ENCODE data around the gene RIC8A. TPM values are rescaled to one million over a fixed set of nuclear protein-coding genes. Genes with fewer than 3 reads are reported as not detected.

Gene RIC8A
- total and polyA plus RNA-seq, 2 of the 13 experiments (the other 11 are each of a cell fraction or from before 2014, with no cell fraction given), result 62.1 to 63.8 TPM

DNA sequence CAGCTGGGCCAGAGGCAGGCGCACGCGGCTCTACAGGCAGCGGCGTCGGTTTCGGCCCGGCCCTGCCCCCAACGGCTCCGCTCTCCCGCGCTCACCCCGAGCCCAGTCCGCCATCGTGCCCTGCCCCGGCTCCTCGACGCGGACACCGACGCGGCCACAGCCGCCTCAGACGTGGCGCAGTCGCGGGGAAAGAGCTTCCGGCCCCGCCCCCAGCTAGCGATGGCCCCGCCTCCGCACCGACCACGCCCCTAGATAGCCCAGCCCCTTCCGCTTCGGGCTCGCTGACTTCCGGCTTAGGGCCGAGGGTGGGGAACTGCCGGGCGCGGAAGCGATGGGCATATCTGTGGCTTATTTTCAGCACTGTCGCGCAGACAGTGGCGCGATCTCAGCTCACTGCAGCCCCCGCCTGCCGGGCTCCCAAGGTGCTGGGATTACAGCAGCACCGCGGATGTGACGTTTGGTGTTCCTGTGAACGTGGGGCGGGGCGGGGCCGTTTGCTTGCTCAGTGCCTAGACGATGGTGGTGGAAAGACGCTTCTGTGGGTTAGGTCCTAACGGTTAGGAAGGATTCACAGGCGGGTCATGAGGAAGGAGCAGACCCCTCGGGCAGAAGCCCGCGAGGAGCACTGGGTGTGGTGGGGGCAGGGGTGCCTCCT lies at the start of gene RIC8A, which contains the start of gene BET1L (continued):
- TF ChIP-seq SRSF1 (optimal IDR thresholded peaks at IDR 0.05; ENCODE audit: low read depth, low read length) (peak; percentile 63), ZNF605 (CRISPR knock-in tag; IDR thresholded peaks at IDR 0.05) (peak; percentile 74; the same call in 1 of the 2 replicates), ZKSCAN8 (CRISPR knock-in tag; IDR thresholded peaks at IDR 0.05; ENCODE audit: borderline replicate concordance) (peak; percentile 30; the same call in 1 of the 2 replicates), HOXD1 (CRISPR knock-in tag; IDR thresholded peaks at IDR 0.05) (peak; percentile 49; the same call in 1 of the 2 replicates), NFE2 (CRISPR knock-in tag; IDR thresholded peaks at IDR 0.05) (no peak), NFKB2 (CRISPR knock-in tag; IDR thresholded peaks at IDR 0.05; ENCODE audit: borderline replicate concordance) (peak; percentile 69; the same call in 1 of the 2 replicates), ATF7-NPFF (CRISPR knock-in tag; IDR thresholded peaks at IDR 0.05; ENCODE audit: low read depth) (peak; percentile 92), HES4 (CRISPR knock-in tag; IDR thresholded peaks at IDR 0.05; ENCODE audit: borderline replicate concordance) (peak; percentile 74; the same call in 1 of the 2 replicates)
- TF ChIP-seq, protein P1, sequence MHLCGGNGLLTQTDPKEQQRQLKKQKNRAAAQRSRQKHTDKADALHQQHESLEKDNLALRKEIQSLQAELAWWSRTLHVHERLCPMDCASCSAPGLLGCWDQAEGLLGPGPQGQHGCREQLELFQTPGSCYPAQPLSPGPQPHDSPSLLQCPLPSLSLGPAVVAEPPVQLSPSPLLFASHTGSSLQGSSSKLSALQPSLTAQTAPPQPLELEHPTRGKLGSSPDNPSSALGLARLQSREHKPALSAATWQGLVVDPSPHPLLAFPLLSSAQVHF (CRISPR knock-in tag; IDR thresholded peaks at IDR 0.05), result no peak
- TF ChIP-seq, protein P2, sequence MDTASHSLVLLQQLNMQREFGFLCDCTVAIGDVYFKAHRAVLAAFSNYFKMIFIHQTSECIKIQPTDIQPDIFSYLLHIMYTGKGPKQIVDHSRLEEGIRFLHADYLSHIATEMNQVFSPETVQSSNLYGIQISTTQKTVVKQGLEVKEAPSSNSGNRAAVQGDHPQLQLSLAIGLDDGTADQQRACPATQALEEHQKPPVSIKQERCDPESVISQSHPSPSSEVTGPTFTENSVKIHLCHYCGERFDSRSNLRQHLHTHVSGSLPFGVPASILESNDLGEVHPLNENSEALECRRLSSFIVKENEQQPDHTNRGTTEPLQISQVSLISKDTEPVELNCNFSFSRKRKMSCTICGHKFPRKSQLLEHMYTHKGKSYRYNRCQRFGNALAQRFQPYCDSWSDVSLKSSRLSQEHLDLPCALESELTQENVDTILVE (CRISPR knock-in tag; IDR thresholded peaks at IDR 0.05), result peak; percentile 93
- TF ChIP-seq, protein P3, sequence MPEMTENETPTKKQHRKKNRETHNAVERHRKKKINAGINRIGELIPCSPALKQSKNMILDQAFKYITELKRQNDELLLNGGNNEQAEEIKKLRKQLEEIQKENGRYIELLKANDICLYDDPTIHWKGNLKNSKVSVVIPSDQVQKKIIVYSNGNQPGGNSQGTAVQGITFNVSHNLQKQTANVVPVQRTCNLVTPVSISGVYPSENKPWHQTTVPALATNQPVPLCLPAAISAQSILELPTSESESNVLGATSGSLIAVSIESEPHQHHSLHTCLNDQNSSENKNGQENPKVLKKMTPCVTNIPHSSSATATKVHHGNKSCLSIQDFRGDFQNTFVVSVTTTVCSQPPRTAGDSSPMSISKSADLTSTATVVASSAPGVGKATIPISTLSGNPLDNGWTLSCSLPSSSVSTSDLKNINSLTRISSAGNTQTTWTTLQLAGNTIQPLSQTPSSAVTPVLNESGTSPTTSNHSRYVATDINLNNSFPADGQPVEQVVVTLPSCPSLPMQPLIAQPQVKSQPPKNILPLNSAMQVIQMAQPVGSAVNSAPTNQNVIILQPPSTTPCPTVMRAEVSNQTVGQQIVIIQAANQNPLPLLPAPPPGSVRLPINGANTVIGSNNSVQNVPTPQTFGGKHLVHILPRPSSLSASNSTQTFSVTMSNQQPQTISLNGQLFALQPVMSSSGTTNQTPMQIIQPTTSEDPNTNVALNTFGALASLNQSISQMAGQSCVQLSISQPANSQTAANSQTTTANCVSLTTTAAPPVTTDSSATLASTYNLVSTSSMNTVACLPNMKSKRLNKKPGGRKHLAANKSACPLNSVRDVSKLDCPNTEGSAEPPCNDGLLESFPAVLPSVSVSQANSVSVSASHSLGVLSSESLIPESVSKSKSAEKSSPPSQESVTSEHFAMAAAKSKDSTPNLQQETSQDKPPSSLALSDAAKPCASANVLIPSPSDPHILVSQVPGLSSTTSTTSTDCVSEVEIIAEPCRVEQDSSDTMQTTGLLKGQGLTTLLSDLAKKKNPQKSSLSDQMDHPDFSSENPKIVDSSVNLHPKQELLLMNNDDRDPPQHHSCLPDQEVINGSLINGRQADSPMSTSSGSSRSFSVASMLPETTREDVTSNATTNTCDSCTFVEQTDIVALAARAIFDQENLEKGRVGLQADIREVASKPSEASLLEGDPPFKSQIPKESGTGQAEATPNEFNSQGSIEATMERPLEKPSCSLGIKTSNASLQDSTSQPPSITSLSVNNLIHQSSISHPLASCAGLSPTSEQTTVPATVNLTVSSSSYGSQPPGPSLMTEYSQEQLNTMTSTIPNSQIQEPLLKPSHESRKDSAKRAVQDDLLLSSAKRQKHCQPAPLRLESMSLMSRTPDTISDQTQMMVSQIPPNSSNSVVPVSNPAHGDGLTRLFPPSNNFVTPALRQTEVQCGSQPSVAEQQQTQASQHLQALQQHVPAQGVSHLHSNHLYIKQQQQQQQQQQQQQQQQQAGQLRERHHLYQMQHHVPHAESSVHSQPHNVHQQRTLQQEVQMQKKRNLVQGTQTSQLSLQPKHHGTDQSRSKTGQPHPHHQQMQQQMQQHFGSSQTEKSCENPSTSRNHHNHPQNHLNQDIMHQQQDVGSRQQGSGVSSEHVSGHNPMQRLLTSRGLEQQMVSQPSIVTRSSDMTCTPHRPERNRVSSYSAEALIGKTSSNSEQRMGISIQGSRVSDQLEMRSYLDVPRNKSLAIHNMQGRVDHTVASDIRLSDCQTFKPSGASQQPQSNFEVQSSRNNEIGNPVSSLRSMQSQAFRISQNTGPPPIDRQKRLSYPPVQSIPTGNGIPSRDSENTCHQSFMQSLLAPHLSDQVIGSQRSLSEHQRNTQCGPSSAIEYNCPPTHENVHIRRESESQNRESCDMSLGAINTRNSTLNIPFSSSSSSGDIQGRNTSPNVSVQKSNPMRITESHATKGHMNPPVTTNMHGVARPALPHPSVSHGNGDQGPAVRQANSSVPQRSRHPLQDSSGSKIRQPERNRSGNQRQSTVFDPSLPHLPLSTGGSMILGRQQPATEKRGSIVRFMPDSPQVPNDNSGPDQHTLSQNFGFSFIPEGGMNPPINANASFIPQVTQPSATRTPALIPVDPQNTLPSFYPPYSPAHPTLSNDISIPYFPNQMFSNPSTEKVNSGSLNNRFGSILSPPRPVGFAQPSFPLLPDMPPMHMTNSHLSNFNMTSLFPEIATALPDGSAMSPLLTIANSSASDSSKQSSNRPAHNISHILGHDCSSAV (CRISPR knock-in tag; IDR thresholded peaks at IDR 0.05; ENCODE audit: borderline replicate concordance), result no peak; the same call in 1 of the 2 replicates
- TF ChIP-seq, protein P4, sequence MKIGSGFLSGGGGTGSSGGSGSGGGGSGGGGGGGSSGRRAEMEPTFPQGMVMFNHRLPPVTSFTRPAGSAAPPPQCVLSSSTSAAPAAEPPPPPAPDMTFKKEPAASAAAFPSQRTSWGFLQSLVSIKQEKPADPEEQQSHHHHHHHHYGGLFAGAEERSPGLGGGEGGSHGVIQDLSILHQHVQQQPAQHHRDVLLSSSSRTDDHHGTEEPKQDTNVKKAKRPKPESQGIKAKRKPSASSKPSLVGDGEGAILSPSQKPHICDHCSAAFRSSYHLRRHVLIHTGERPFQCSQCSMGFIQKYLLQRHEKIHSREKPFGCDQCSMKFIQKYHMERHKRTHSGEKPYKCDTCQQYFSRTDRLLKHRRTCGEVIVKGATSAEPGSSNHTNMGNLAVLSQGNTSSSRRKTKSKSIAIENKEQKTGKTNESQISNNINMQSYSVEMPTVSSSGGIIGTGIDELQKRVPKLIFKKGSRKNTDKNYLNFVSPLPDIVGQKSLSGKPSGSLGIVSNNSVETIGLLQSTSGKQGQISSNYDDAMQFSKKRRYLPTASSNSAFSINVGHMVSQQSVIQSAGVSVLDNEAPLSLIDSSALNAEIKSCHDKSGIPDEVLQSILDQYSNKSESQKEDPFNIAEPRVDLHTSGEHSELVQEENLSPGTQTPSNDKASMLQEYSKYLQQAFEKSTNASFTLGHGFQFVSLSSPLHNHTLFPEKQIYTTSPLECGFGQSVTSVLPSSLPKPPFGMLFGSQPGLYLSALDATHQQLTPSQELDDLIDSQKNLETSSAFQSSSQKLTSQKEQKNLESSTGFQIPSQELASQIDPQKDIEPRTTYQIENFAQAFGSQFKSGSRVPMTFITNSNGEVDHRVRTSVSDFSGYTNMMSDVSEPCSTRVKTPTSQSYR (CRISPR knock-in tag; IDR thresholded peaks at IDR 0.05; ENCODE audit: borderline replicate concordance), result peak; percentile 66; the same call in 1 of the 2 replicates
